ENCODE measurements around the gene TP73.

Gene TP73

DNA sequence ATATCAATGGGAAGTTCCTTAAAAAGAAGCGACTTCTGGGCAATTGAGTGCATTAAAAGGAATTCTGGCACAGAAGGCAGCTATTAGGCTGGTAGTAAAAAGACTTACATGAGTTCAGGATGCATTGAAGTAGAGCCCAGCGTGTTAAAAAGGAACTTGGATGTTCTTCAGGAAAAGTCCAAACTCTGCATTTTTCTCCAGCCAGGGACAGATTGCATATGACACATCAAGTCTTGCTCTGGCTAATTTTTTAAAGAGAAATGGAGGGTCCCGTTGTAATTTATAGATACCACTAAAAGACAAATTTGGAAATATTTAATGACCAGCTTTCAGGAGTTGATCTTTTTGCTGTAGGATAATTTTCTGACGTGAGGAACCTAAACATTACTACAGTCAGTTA lies 26.3 kb upstream of the TP73 start:
- no peak for DNase-seq (ENCODE audit: low read depth)
- peak overlapping the region; percentile 67 for H3K4me3 ChIP-seq (ENCODE audit: low read length)
- TF ChIP-seq, protein P1, sequence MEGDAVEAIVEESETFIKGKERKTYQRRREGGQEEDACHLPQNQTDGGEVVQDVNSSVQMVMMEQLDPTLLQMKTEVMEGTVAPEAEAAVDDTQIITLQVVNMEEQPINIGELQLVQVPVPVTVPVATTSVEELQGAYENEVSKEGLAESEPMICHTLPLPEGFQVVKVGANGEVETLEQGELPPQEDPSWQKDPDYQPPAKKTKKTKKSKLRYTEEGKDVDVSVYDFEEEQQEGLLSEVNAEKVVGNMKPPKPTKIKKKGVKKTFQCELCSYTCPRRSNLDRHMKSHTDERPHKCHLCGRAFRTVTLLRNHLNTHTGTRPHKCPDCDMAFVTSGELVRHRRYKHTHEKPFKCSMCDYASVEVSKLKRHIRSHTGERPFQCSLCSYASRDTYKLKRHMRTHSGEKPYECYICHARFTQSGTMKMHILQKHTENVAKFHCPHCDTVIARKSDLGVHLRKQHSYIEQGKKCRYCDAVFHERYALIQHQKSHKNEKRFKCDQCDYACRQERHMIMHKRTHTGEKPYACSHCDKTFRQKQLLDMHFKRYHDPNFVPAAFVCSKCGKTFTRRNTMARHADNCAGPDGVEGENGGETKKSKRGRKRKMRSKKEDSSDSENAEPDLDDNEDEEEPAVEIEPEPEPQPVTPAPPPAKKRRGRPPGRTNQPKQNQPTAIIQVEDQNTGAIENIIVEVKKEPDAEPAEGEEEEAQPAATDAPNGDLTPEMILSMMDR (conservative IDR thresholded peaks at IDR 0.05; ENCODE audit: low read depth, low read length): no peak

DNA sequence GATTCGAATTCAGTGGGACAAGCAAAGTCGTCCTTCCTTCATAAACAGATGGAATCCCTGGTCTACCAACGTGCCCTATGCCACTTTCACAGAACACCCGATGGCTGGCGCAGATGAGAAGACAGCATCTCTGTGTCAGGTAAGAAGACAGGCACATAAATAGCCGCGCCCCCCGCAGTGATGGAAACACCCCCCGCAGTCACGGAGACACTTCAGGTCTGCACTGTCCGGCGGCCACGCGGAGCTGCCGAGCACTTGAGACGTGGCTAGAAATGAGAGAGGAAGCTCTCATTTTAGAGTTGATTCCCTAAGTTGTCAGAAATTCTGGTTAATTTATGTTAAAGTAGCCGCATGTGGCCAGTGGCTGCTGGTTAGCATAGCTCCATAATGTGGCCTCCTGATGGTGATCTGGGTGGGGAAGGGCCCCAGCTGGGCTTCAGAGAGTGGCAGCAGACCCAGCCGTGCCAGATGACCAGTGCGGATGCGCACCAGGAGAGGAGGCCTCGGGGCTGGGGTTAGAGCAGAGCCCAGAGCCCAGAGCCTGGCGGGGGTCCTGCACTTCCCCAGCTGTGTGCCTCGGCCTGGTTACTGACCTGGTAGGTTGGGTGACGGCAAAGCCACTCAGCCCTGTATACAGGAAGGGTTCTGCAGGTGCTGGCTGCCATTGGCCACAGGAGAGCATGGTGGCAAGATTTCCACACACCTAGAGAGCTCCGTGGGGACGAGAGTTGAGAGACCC lies 24.6 kb upstream of the TP73 start:
- TF ChIP-seq, protein P1 (conservative IDR thresholded peaks at IDR 0.05; ENCODE audit: low read depth, low read length): no peak
- DNase-seq (ENCODE audit: low read depth): no peak
- H3K4me3 ChIP-seq (ENCODE audit: low read length): no peak overlapping the region

DNA sequence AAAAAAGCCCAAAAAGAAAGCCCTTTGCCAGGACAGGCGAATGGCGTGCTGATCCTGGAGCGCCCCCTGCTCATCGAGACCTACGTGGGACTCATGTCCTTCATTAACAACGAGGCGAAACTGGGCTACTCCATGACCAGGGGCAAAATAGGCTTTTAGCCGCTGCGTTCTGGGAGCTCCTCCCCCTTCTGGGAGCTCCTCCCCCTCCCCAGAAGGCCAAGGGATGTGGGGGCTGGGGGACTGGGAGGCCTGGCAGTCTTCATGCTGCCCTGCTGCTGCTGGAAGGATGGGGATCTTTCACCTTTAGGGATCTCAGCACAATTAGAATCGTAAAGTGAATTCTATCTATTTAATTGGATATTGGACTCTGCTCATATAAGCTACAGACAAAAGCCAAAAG lies 23.9 kb upstream of the TP73 start:
- no peak overlapping the region for H3K4me3 ChIP-seq (ENCODE audit: low read length)
- TF ChIP-seq, protein P1 (conservative IDR thresholded peaks at IDR 0.05; ENCODE audit: low read depth, low read length): no peak
- DNase-seq (ENCODE audit: low read depth): no peak

DNA sequence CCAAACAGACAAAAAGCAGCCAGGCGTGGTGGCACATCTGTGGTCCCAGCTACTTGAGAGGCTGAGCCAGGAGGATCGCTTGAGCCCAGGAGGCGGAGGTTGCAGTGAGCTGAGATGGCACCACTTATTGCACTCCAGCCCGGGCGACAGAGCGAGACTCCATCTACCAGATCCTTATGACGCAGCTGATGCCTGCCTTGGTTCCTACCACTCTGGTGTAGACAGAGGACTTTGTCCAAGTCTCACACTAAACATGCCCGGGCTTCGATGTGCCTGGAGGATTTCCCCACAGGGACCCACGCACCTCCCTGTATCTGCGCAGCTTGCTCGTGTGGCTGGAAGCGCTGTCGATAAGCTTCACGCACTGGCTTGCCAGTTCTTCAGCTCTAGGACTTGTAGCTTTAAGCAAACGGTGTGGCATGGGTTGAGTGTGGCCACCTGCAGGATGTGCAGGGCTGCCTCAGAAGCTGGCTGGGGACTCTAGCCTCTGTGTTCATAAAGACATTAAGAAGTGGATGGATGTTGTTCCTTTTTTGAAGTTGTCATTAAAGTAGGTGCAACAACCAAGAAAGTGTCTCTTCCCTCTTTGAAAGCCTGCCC lies 22.7 kb upstream of the TP73 start:
- DNase-seq (ENCODE audit: low read depth): no peak
- TF ChIP-seq, protein P1 (conservative IDR thresholded peaks at IDR 0.05; ENCODE audit: low read depth, low read length): no peak
- no peak overlapping the region for H3K4me3 ChIP-seq (ENCODE audit: low read length)

DNA sequence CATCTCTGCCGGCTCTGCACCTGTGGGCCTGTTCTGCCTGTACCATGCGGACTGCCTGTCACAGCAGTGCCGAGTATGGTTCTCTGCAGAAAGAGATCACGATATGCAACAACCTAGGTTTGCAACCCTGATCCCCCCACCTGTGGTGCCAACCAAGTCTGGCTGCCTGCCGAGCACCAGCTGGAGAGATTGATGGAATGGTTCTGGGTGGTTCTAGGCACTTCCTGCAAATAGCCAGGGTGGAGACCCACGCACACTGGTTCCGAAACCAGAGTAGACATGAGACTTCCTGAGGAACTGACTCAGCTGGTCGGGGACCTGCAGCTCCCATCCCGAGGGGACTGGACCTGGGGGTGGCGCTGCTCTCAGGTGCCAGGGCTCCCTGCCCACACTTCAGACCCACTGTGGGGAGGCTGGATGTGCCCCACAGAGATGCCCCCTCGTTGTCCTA lies 22.1 kb upstream of the TP73 start:
- no peak for DNase-seq (ENCODE audit: low read depth)
- TF ChIP-seq, protein P1 (conservative IDR thresholded peaks at IDR 0.05; ENCODE audit: low read depth, low read length): no peak
- H3K4me3 ChIP-seq (ENCODE audit: low read length): no peak overlapping the region

DNA sequence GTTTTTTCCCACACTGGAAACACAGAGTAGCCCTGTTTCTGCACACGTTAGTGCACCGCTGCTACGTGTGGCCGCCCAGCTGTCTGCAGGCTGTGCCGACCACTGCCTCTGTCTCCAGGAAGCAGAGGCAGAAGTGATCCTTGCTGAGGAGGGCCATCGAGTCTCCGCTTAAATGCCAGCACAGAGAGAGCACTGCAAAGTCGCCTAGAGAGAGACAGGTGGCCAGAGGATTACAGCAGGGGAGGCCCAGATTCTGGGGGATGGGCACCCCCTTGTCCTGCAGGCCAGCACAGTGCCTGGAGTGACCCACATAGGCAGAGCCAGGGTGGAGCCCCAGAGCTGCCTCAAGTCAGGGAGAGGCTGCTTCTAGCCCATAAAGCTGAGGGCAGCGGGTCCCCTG lies 21.4 kb upstream of the TP73 start:
- no peak overlapping the region for H3K4me3 ChIP-seq (ENCODE audit: low read length)
- no peak for DNase-seq (ENCODE audit: low read depth)
- TF ChIP-seq, protein P1 (conservative IDR thresholded peaks at IDR 0.05; ENCODE audit: low read depth, low read length): no peak

Measured in retinal pigment epithelial cell (primary cell).